NCI-H2196 treated with DMSO at 0.1 percent for 48 hours (cell line): ENCODE measurements around the gene MYBPH.
A peak's percentile ranks its signal among the peaks of the same experiment; 100 is the strongest.

Source experiments
- DNase-seq: peaks from one replicate; lab custom pipeline; 2025; ENCODE audit not compliant: unreplicated experiment; lab: John Stamatoyannopoulos, UW

MYBPH gene

DNA sequence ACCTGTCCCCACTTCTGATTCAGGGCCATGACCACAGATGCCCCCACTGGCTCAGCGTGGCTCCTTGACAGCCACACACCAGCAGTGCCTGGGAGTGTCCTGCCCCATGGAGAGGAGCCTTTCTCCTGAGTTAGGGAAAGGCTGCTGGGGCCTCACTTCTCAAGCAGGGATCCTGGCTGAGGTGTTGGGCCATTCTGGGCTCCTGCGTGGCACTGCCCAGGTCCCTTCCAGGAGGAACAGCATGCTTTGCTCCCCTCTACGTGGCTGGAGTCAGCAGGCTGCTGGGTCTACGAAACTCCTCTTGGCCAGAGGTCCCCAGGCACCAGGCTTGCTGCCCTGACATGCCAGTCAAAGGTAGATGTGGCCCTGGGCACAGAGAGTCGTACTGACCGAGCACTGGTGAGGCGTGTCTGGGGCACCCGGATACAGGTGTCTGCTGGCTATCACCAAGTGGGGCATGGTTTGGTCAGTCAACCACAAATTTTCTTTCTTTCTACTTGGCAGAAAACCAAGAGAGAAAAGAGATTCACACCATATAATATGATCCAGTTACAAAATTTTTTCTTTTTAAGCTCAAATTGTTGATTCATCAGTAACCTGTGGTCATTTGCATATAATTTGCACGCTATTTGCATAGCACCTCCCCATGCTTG is 44.0 kb downstream of the MYBPH start:
- DNase-seq: no peak

DNA sequence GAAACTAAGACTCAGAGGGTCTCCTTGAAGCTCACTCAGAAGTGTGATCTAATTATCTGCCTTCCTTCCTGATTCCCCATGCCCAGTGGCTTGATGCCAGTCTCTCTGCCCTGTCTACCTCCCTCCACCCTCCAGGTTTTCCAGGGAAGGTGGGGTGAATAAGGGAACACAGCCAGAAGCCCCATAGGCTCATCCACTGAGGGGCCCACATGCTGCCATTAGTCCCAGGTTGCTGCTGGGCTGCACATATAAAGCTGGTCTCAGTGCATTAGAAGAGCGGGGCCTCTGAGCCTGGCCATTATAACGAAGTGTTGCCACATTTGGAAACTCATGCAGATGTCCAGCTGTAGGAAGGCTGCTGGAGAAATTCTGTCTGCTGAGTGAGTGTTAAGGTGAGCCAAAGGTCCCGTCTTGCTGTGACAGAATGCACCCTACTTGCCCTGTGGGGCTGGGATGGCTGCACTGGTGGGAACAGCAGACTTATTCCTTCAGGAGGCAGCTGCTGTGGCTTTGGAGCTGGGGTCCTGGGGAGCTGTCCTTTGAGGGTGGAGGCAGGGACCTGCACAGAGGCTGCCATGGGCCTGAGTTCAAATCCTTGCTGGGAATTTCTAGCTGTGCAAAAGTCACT is 45.2 kb downstream of the MYBPH start:
- DNase-seq: peak; percentile 58

DNA sequence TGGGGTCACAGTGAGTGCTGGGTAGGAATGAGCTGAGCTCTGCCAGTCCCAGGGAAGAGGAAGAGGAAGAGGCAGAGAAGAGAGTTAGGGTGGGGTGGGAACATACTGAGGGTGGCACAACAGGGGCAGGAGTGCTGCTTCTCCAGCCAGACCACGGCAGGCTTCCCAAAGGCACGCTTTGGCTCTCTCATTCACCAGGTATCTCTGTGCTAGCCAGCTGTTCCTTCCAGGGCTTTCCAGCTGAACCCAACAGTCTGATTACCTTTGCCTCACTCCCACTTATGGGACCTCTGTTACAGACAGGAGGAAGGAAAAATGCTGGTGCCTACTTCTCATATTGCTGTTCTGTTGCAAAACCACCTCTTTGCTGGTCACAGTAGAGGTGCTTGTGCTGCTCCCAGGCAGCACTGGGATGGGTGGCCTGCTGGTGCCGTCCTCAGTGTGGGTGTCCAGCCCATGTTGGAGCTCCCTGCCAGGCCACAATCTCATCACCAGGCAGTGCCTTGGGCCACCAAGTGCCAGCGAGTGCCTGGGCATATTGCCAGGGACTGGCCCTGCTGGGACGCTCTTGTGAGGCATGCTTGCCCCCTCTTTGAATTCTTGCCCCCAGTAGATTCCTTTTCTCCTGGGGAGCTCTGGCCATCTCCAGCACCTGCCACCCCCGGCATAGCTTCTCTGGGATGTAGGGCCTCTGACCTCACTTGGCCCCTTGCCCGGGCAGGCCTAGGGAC is 46.0 kb downstream of the MYBPH start:
- DNase-seq: peak; percentile 58

DNA sequence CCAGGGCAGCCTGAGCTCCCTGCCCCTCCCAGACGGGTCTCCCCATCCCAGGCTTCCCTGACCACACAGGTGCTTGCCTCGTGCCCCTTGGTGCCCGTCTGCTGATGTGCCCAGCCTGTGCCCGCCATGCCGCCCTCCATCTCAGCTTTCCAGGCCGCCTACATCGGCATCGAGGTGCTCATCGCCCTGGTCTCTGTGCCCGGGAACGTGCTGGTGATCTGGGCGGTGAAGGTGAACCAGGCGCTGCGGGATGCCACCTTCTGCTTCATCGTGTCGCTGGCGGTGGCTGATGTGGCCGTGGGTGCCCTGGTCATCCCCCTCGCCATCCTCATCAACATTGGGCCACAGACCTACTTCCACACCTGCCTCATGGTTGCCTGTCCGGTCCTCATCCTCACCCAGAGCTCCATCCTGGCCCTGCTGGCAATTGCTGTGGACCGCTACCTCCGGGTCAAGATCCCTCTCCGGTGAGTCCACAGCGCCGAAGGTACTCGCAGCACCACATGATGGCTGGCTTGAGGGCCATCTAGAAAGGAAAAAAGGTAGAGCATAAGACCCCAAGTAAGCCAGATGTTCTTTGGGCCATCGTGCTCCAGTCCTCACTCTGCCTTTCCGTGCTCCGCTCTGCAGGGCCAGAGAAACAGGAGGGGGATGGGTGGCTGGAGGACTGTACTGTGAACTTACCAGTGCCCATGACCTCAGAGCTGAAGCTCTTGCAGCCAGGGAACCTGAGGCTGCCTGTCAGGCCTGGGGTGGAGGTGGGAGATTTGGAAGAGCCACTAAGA is 46.7 kb downstream of the MYBPH start:
- no peak for DNase-seq

DNA sequence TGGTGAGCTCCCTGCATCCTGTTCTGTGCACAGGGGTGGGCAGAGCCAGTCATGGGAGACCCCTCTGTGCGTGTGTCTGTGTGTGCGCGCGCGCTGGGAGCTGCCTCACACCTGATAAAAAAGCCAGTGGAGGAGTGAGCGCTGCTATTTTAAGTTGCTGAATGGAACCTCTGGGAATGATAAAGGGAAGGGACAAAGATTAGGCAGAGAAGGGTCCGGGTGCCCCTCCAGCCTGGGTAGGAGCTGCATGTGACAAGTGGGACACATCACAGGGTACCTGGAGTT is 47.3 kb downstream of the MYBPH start:
- no peak for DNase-seq

DNA sequence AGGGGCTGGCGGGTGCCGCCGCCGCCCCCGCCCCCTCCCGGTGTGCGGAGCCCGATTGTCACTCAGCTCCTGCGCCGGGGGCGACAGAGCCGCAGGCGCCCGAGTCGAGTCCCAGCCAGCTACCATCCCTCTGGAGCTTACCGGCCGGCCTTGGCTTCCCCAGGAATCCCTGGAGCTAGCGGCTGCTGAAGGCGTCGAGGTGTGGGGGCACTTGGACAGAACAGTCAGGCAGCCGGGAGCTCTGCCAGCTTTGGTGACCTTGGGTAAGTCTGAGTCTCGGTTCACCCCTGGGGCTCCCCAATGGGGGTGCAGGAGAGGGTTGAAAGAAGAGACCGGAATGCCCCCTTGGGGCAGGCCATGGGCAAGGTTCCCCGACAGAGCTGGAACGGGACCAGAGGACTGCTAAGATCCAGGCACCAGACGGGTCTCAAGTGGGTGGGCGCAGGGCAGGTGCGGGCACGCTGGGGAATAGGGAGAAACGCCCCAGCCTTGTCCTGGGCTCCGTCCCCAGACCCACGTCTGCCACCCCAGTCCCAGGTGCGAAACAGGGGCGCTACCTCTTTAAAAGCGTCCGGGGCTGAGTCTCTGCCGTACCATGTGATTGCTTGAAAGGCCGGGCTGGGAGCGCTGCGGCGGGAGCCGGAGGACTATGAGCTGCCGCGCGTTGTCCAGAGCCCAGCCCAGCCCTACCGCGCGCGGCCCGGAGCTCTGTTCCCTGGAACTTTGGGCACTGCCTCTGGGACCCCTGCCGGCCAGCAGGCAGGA is 47.8 kb downstream of the MYBPH start, which contains the start of gene ADORA1:
Gene ADORA1 (plus strand): TSS at position 61 of the 765 bp plus-strand sequence. CDS start 1,116 bp downstream, outside the sequence.
- DNase-seq: peak; percentile 33

DNA sequence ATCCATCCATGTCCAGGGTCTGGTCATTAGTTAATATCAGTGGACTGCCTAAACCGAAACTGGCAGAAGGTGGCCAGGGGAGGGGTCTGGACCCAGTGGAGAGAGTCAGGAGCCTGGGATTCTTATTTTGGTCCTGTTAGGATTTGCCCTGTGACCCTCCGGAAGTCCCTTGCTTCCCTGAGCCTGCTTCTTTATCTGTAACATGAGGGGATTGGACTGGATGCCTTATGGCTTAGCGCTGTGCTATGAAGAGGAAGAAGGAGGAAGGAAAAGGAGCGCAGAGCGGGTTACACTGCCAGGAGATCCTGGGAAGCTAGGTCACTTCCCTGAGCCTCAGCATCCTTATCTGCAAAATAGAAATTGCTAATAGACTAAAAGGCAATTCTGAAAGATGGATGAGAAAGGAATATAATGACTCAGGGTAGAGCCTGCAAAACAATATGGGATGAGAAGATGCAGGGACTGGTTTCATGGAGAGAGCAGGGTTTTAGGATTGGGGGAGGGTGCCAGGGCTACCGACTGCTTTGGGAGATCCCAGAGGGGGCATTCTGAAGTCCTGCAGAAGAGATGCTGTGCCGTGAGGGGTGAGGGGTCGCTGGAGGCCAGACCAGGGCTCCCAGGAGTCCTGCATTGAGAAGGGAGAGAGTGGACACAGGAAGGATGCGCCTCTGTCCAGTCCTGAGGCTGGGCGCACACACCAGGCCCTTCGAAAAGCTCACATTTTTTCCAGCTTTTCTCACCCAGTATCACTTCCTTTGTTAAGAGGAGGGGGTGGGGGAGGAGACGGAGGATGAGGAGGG is 48.6 kb downstream of the MYBPH start:
- no peak for DNase-seq

DNA sequence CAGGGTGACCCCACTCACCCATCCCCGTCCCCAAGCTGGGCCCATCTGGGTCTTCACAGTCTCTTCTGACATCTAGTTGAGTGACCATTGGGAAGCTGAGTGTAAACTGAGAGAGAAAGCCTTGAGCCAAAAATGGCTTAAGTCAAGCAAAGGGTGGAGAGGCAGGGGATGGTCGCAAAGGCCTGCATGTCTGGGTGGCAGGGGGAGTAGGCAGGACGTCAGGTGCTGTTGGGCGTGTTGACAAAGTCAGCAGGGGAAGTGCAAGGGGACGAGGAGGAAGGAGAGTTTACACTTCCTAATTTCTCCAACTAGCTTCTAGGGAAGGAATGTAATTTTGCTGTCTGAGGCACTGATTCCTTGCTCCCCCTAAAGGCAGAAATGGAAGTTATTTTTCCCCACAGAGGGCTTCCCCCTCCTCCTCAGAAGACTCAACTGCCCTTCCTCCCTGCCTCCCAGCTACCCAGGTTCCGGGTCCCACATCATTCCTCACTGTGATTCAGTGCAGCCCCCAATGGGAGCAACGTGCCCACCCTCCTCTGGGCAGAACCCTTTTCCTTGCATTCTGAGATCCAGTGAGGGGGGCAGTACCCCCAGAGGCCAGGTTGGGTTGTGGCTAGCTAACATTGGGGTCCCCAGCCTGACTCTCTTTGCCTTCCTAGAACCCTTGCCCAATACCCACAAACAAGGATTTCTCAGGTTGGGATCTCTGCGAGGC is 49.3 kb downstream of the MYBPH start:
- no peak for DNase-seq

DNA sequence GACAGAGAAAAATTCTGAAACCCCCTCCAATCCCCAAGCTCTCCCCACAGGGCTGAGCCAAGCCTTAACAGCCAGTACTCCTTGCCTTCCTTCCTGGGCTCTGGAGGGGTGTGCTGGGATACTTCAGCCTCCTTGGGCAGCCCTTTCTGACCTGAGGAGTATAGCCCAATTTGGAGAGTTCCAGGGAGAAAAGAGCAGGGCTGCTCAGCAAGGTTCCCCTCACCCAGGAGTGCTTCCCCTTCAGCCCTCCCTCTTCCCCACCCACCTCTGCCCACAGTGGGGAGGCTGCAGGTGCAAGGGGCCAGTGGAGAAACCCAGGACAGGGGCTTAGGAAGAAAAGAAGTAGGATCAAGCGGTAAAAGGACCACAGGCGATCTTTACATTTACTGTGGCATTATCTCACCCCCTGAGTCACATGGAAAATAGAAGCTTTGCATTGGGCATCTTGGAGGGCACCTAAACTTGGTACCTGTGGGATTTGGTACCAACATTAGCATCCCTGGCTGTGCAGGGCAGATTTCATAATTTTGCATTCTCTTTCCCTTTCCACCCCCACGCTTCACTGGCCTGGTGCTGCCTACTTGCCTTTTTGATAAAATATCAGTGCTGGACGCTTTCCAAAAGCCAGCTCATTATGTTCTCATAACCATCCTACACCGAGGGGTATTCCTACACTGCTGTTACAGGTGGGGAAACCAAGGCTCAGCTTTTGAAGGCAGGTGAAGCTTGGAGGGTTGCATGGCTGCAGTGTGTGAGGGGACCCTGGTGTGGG is 50.9 kb downstream of the MYBPH start:
- no peak for DNase-seq

DNA sequence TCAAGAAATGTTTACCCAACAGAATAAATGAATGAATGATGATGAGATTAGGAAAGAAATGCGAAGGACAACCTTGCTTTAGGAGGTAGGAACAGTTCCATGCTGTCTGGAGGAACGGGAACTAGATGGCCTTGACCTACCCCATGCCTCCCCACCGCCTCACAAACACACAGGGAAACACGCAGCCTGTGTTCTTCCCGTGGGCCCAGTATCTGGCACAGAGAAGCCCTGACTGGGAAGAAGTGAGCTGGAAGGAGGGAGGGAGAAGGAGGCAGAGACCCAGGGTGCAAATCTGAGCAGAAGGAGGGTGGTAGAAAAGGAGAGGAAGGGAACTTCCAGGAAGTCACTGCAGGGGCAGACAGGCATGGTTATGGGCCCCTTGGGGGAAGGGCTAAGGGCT is 51.6 kb downstream of the MYBPH start:
- DNase-seq: no peak

DNA sequence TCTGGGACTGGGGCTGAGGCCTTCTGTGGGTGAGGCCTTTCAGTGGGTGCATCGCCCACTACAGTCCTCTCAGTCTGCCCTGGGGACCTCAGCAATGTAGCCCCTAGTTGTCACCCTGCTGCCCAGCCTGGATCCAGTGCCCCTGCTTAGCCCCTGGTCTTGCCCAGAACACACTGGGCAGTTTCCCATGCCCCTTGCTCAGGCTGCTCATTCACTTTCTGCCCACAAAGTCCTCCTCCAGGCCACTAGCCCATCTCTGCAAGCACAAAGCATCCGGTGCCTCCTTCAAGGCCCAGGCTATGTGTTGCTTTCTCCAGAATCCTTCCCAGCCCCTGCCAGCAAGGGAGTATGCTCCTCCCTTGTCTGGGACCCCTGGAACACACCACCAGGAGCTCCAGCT is 53.5 kb downstream of the MYBPH start:
- no peak for DNase-seq

DNA sequence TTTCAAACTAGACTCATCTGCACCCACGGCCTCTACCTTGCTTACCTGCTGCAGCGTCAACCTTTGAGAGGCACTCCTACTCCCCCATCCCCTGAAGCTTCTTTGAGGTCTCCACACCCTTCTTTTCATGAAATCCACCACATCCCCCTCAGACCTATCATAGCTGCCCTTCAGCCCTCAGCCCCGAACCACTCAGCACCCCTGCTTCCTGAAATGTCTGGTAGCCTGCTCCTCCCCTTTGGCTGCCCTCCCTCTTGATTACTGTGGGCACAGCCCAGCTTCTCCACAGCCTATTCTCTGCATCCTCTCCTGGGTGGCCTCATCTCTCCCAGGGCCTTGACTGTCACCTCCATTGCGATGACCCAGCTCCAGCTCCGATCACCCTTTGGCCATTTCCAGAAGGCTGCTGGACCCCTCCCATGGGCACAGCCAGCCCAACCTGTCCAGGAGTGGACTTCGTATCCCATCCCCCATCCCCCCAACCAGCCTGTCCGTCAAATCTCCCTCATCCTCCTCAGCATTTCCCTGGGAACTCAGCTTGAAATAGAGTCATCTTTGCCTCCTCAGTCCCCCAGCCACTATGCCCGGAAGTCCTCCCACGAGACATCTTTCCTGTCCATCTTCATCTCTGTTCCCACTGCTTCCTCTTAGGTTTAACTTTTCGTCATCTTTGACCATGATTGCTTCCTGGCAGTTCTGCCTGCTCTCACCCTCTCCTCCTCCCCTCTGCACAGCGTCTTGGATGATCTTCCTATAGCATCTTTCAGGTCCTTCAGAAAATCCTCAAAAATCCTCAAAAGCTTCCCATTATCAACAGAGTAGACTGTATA is 54.2 kb downstream of the MYBPH start:
- no peak for DNase-seq

DNA sequence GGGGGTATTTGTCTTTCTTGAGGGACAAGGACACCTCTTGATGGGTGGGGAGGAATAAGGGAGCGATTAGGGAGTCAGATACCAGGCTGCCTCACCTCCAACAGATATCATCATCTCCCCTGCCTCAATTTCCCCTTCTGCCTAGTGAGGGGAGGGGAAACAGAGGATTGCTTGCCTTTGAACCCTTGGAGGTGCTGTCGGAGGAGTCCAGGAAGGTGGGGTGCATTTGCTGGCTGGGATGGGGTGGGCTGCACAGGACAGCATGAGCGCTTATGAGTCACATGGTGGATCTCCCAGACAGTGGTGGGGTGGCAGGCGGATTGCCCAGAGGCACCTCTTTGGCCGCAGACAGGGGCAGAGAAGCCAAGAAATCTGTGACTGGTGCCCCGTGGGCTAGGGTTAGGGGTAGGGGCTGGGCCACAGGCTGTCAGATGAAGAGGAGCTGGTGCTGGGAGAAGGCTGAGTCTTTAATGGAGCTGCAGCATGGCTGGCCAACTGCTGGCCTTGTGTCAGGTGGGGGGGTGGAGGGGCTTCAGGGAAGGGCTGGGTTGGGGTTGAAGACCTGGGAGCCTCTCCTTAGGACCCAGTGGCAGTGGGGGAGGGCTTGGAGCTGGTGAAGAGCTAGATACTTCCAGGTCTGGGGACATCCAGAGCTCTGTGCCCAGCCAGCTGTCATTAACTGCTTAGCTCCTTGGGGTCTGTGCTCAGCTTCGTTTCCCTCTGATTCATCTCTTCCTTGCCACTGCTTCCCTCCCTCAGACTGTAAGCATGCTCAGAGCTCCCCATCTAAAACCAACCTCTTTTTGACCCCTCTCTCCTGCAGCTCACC is 55.1 kb downstream of the MYBPH start:
- DNase-seq: no peak
